OCI-LY3 (cell line): ENCODE results near the gene AOX1.
"Not testable (repeated sequence)": the region's sequence is repeated elsewhere in the genome, so short reads cannot be mapped to it uniquely, and the experiment has no call there.

Source experiments
- H2AFZ ChIP-seq: fragments of 200-600, 300-600 bp; shearing (Covaris generic); 2 replicates; pipeline ENCODE4 v1.6.0; 2014; ENCODE audit warnings: antibody characterized with exemption, low read depth, low read length
- H3K27ac ChIP-seq: fragments of 200-600, 300-600 bp; sonication (generic); 2 replicates; pipeline ENCODE4 v1.5.1; 2014; ENCODE audit warnings: mild to moderate bottlenecking, low read length, moderate library complexity, mixed read lengths
- H3K27me3 ChIP-seq: fragments of 200-600, 300-600 bp; sonication (generic); 2 replicates; pipeline ENCODE4 v1.6.1; 2014; ENCODE audit warnings: low read depth, low read length, mixed read lengths
- H3K36me3 ChIP-seq: fragments of 200-600, 300-600 bp; sonication (generic); replicated peaks from 2 replicates; pipeline ENCODE3; 2014; ENCODE audit warnings: low read depth, low read length, mixed read lengths
- H3K4me1 ChIP-seq: fragments of 300-600, 200-600 bp; sonication (generic); 2 replicates; pipeline ENCODE4 v1.6.1; 2014; ENCODE audit warnings: low read length, mixed read lengths
- H3K4me2 ChIP-seq: fragments of 200-600, 300-600 bp; sonication (generic); 2 replicates; pipeline ENCODE4 v1.6.1; 2014; ENCODE audit warnings: low read length, mixed read lengths
- H3K4me3 ChIP-seq: fragments of 300-600, 200-600 bp; sonication (generic); 2 replicates; pipeline ENCODE4 v1.5.1; 2014; ENCODE audit warnings: antibody characterized with exemption, mild to moderate bottlenecking, low read length, moderate library complexity
- H3K79me2 ChIP-seq: fragments of 300-600, 200-600 bp; shearing (Covaris generic); 2 replicates; pipeline ENCODE4 v1.6.1; 2014; ENCODE audit warnings: mild to moderate bottlenecking, low read length, mixed read lengths
- H3K9ac ChIP-seq: fragments of 300-600, 200-600 bp; shearing (Covaris generic); 2 replicates; pipeline ENCODE4 v1.6.0; 2014; ENCODE audit warnings: mild to moderate bottlenecking, low read length, moderate library complexity
- H3K9me3 ChIP-seq: fragments of 200-600, 300-600 bp; shearing (Covaris generic); 2 replicates; pipeline ENCODE4 v1.6.1; 2014; ENCODE audit warnings: low read length, mixed read lengths; ENCODE audit not compliant: insufficient read depth
- H4K20me1 ChIP-seq: fragments of 200-600, 300-600 bp; sonication (generic); 2 replicates; pipeline ENCODE4 v1.6.1; 2016; ENCODE audit warnings: low read length, mixed read lengths; ENCODE audit not compliant: insufficient read depth
- CTCF ChIP-seq: fragments of 200-600, 300-600 bp; sonication (generic); IDR thresholded peaks from 2 replicates; pipeline ENCODE4 v1.5.1; 2014; ENCODE audit warnings: antibody characterized with exemption, low read length, low read depth
- EZH2phosphoT487 ChIP-seq: fragments of 200-600 bp; shearing (Covaris generic); IDR thresholded peaks from 2 replicates; pipeline ENCODE4 v1.6.1; 2018; ENCODE audit warnings: antibody characterized with exemption, mixed run types, low read depth

Gene AOX1

GRCh38 chr2:200705305-200706041 lies 119.7 kb downstream of the AOX1 start:
- no peak overlapping the region for H2AFZ ChIP-seq
- no peak overlapping the region for H3K4me3 ChIP-seq
- no peaks in the 10 kb centered on the region for H4K20me1 ChIP-seq
- H3K79me2 ChIP-seq = no peaks in the 10 kb centered on the region
- peaks cover 10% of the 10 kb centered on the region; the same call in 1 of the 2 replicates for H3K27me3 ChIP-seq
- H3K4me1 ChIP-seq = peaks cover 11% of the 10 kb centered on the region
- no peak overlapping the region for H3K4me2 ChIP-seq
- TF ChIP-seq CTCF = 0 out of 2 replicates have a peak, but pooled peaks have one; percentile 8
- no peak for TF ChIP-seq EZH2phosphoT487
- no peaks in the 10 kb centered on the region for H3K36me3 ChIP-seq
- H3K9ac ChIP-seq = no peak overlapping the region
- no peak overlapping the region for H3K27ac ChIP-seq
- H3K9me3 ChIP-seq = no peaks in the 10 kb centered on the region

- H3K27ac ChIP-seq = no peak overlapping the region
- H3K36me3 ChIP-seq = no peaks in the 10 kb centered on the region
- no peak overlapping the region for H2AFZ ChIP-seq
- H3K4me2 ChIP-seq = no peak overlapping the region
- TF ChIP-seq CTCF (no peak), EZH2phosphoT487 (no peak)
- no peaks in the 10 kb centered on the region for H3K79me2 ChIP-seq
- H3K4me3 ChIP-seq = no peak overlapping the region
- no peak overlapping the region for H3K9ac ChIP-seq
- no peaks in the 10 kb centered on the region for H4K20me1 ChIP-seq
- H3K4me1 ChIP-seq = peaks cover 12% of the 10 kb centered on the region
- H3K27me3 ChIP-seq = 0 out of 2 replicates have a peak, but pooled peaks cover 2% of the 10 kb centered on the region
- no peaks in the 10 kb centered on the region for H3K9me3 ChIP-seq
Measured at GRCh38 chr2:200708943-200709342, 123.1 kb downstream of the AOX1 start.

DNA sequence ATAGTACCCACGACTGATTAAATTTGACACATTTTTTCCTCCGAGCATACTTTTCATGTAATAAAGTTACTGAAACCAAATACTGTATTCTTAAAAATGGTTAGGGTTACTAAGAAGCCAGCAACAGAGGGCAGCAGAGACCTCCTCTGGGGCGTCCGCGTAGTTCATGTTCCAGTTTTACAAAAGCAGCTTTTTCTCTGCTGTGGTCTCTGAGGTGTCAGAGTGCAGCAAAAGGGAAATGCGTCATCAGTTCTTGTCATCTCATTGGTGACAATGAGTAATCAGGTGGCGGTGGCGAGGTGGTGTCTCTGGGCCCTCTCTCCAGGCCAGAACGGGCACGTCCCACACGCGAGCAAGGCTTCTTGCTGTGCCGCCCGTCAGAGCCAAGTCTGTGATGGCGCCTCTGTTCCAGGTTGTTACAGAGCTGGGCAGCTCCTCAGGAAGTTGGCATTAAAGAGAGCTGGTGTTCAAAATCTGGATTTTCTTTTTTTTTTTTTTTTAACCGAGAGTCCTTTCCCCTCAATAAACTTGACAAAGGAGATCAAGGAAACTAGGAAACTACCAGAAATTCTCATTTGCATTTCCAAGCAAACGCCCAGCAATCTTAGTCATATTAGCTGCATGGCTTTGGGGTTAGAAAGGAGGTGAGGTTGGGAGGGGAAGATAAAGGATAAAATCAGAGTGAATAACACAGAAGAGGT lies 127.3 kb downstream of the AOX1 start:
- H3K36me3 ChIP-seq = no peaks in the 10 kb centered on the region
- H3K9ac ChIP-seq = peak overlapping the region; percentile 72
- peak overlapping the region; percentile 82 for H2AFZ ChIP-seq
- no peaks in the 10 kb centered on the region for H3K27me3 ChIP-seq
- H3K4me3 ChIP-seq = peak overlapping the region; percentile 69
- H3K4me2 ChIP-seq = peak overlapping the region; percentile 81
- H3K79me2 ChIP-seq = no peaks in the 10 kb centered on the region
- TF ChIP-seq CTCF (peak; percentile 91), EZH2phosphoT487 (no peak)
- H3K9me3 ChIP-seq = no peaks in the 10 kb centered on the region
- H3K27ac ChIP-seq = peak overlapping the region; percentile 77
- H3K4me1 ChIP-seq = peaks cover 13% of the 10 kb centered on the region
- H4K20me1 ChIP-seq = no peaks in the 10 kb centered on the region

- H3K27ac ChIP-seq = peak overlapping the region; percentile 77
- no peaks in the 10 kb centered on the region for H3K27me3 ChIP-seq
- peaks cover 13% of the 10 kb centered on the region for H3K4me1 ChIP-seq
- H3K9ac ChIP-seq = peak overlapping the region; percentile 72
- no peaks in the 10 kb centered on the region for H3K36me3 ChIP-seq
- no peaks in the 10 kb centered on the region for H3K9me3 ChIP-seq
- no peaks in the 10 kb centered on the region for H4K20me1 ChIP-seq
- peak overlapping the region; percentile 81 for H3K4me2 ChIP-seq
- peak overlapping the region; percentile 69 for H3K4me3 ChIP-seq
- H3K79me2 ChIP-seq = no peaks in the 10 kb centered on the region
- H2AFZ ChIP-seq = 0 out of 2 replicates have a peak overlapping the region, but pooled peaks have one; percentile 62
- TF ChIP-seq EZH2phosphoT487 = no peak
- TF ChIP-seq CTCF = no peak
Measured at GRCh38 chr2:200713704-200714064, 127.9 kb downstream of the AOX1 start.

DNA sequence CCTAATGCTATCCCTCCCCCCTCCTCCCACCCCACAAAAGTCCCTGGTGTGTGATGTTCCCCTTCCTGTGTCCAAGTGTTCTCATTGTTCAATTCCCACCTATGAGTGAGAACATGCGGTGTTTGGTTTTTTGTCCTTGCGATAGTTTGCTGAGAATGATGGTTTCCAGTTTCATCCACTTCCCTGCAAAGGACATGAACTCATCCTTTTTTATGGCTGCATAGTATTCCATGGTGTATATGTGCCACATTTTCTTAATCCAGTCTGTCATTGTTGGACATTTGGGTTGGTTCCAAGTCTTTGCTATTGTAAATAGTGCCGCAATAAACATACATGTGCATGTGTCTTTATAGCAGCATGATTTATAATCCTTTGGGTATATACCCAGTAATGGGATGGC lies 129.2 kb downstream of the AOX1 start:
- H3K27ac ChIP-seq, H4K20me1 ChIP-seq, H3K79me2 ChIP-seq, H3K27me3 ChIP-seq, H2AFZ ChIP-seq, H3K9ac ChIP-seq, H3K4me3 ChIP-seq, H3K4me2 ChIP-seq, H3K36me3 ChIP-seq, H3K9me3 ChIP-seq: not testable (repeated sequence)
- H3K4me1 ChIP-seq = peaks cover 13% of the 10 kb centered on the region
